Neuronal stem cell (in vitro differentiated cells): Measurements from ENCODE around the gene C16orf95.

Experiments
- DNase-seq: peaks from one replicate; pipeline ENCODE4 v3.0.0-alpha.2; 2013; ENCODE audit warnings: low spot score
- H2AFZ ChIP-seq: one replicate; pipeline ENCODE4 v1.6.1; 2013; ENCODE audit warnings: mild to moderate bottlenecking, low read length, inconsistent platforms
- H2AK5ac ChIP-seq: 2 replicates; pipeline ENCODE4 v1.6.1; 2013; ENCODE audit warnings: low read depth, mild to moderate bottlenecking, inconsistent platforms, low read length, moderate library complexity, mixed read lengths
- H2BK120ac ChIP-seq: 2 replicates; pipeline ENCODE4 v1.6.1; 2013; ENCODE audit warnings: low read depth, mild to moderate bottlenecking, inconsistent platforms, low read length, moderate library complexity, mixed read lengths
- H2BK12ac ChIP-seq: one replicate; pipeline ENCODE4 v1.6.1; 2013; ENCODE audit warnings: low read length, inconsistent platforms
- H2BK15ac ChIP-seq: 2 replicates; pipeline ENCODE4 v1.6.1; 2013; ENCODE audit warnings: mild to moderate bottlenecking, low read length, inconsistent platforms, mixed read lengths
- H2BK5ac ChIP-seq: one replicate; pipeline ENCODE4 v1.6.1; 2013; ENCODE audit warnings: inconsistent platforms, mild to moderate bottlenecking, low read length, moderate library complexity
- H3K14ac ChIP-seq: one replicate; pipeline ENCODE4 v1.6.1; 2013; ENCODE audit warnings: low read length, inconsistent platforms
- H3K18ac ChIP-seq: 2 replicates; pipeline ENCODE4 v1.6.1; 2013; ENCODE audit warnings: low read length, inconsistent platforms
- H3K23ac ChIP-seq: 2 replicates; pipeline ENCODE4 v1.6.1; 2013; ENCODE audit warnings: low read depth, mild to moderate bottlenecking, mixed read lengths, low read length, inconsistent platforms; ENCODE audit not compliant: poor library complexity
- H3K27ac ChIP-seq: replicated peaks from 3 replicates; pipeline ENCODE4 v1.5.1; 2013; ENCODE audit warnings: low read length, inconsistent platforms
- H3K27me3 ChIP-seq, 3 experiments: 2 replicates each; pipeline ENCODE4 v1.6.1; 2013; ENCODE audit warnings: low read length in 3 of 3, mild to moderate bottlenecking in 2 of 3, inconsistent platforms in 1 of 3, low read depth in 1 of 3, mixed read lengths in 1 of 3, moderate library complexity in 1 of 3; ENCODE audit not compliant: control insufficient read depth in 3 of 3, insufficient read depth in 3 of 3
- H3K36me3 ChIP-seq, 2 donors: replicated peaks in 1 of 2; 2 replicates each; pipeline ENCODE4 v1.6.1; 2013; ENCODE audit warnings: low read length in 2 of 2; ENCODE audit not compliant: control insufficient read depth in 2 of 2, insufficient read depth in 2 of 2
- H3K4ac ChIP-seq: 2 replicates; pipeline ENCODE4 v1.6.1; 2013; ENCODE audit warnings: inconsistent platforms, mild to moderate bottlenecking, low read length, moderate library complexity
- H3K4me1 ChIP-seq, 2 donors: 1 replicate in 1 of 2; 2 replicates in 1 of 2; pipeline ENCODE4 v1.6.1; 2013; ENCODE audit warnings: low read length in 2 of 2, low read depth in 1 of 2; ENCODE audit not compliant: control insufficient read depth in 2 of 2, insufficient read depth in 1 of 2
- H3K4me2 ChIP-seq: one replicate; pipeline ENCODE4 v1.6.1; 2013; ENCODE audit warnings: mild to moderate bottlenecking, low read length, inconsistent platforms; ENCODE audit not compliant: insufficient read depth, poor library complexity, severe bottlenecking
- H3K4me3 ChIP-seq, 2 donors: 2 replicates each; pipeline ENCODE4 v1.5.1; 2013; ENCODE audit warnings: low read length in 2 of 2, mild to moderate bottlenecking in 2 of 2, inconsistent platforms in 1 of 2, moderate library complexity in 1 of 2
- H3K79me1 ChIP-seq: one replicate; pipeline ENCODE4 v1.6.1; 2013; ENCODE audit warnings: low read depth, mild to moderate bottlenecking, inconsistent platforms, low read length, moderate library complexity
- H3K9ac ChIP-seq: one replicate; pipeline ENCODE4 v1.6.1; 2013; ENCODE audit warnings: mild to moderate bottlenecking, low read depth, low read length, inconsistent platforms; ENCODE audit not compliant: poor library complexity
- H3K9me3 ChIP-seq, 2 donors: replicated peaks in 1 of 2; 2 replicates each; pipeline versions ENCODE3 to v1.6.1; 2013; ENCODE audit warnings: low read length in 2 of 2, mild to moderate bottlenecking in 2 of 2, inconsistent platforms in 1 of 2, low read depth in 1 of 2, mixed read lengths in 1 of 2, moderate library complexity in 1 of 2; ENCODE audit not compliant: control insufficient read depth in 2 of 2, insufficient read depth in 1 of 2
- H4K8ac ChIP-seq: one replicate; pipeline ENCODE4 v1.6.1; 2013; ENCODE audit warnings: low read depth, mild to moderate bottlenecking, inconsistent platforms, low read length, moderate library complexity
- H4K91ac ChIP-seq: one replicate; pipeline ENCODE4 v1.6.1; 2013; ENCODE audit warnings: low read length, low read depth, mild to moderate bottlenecking, inconsistent platforms; ENCODE audit not compliant: poor library complexity
- WGBS, 2 donors: extraction: QIAGEN DNeasy Blood & Tissue Kit; methylation state at CpG; one replicate each; pipeline ENCODE4 v1.1.7; 2013; ENCODE audit warnings: missing lambda C conversion rate in 2 of 2, mixed read lengths in 1 of 2; ENCODE audit not compliant: insufficient read length in 2 of 2, insufficient replicate concordance in 1 of 2; ENCODE audit errors: extremely low coverage in 2 of 2; 5-methylcytosine and 5-hydroxymethylcytosine counted together

Gene C16orf95

GRCh38 chr16:87335625-87336433, 18.6 kb upstream of the C16orf95 start:
- Histone ChIP-seq H3K4me2 (no peak overlapping the region), H2AK5ac (no peak overlapping the region), H3K4me1 (no peaks in the 10 kb centered on the region), H3K9me3 (peaks cover 0 to 2% of the 10 kb centered on the region in 2 donors), H4K91ac (no peak overlapping the region), H3K79me1 (peaks cover 6% of the 10 kb centered on the region), H4K8ac (peak overlapping the region; percentile 43), H3K4ac (no peak overlapping the region), H2AFZ (no peak overlapping the region), H2BK120ac (no peak overlapping the region), H3K36me3 (peaks cover 24 to 48% of the 10 kb centered on the region in 2 donors), H2BK5ac (no peak overlapping the region), H3K27me3 (no peaks in the 10 kb centered on the region), H3K18ac (no peak overlapping the region), H2BK12ac (no peak overlapping the region), H3K23ac (peak overlapping the region; percentile 80), H3K14ac (peak overlapping the region; percentile 3), H3K4me3 (no peak overlapping the region), H3K9ac (no peak overlapping the region), H2BK15ac (no peak overlapping the region), H3K27ac (no peak overlapping the region)
- no CpG with 5 or more reads among the region's 19 CpGs for WGBS, 2 donors
- no peak for DNase-seq

- WGBS, 2 donors = no CpG with 5 or more reads among the region's 29 CpGs
- no peak overlapping the region for H3K4me2 ChIP-seq
- no peak overlapping the region for H3K9ac ChIP-seq
- H3K14ac ChIP-seq = peak overlapping the region; percentile 3
- H4K8ac ChIP-seq = peak overlapping the region; percentile 43
- H2BK15ac ChIP-seq = no peak overlapping the region
- H3K4me1 ChIP-seq = no peaks in the 10 kb centered on the region
- peak overlapping the region; percentile 76 for H3K4ac ChIP-seq
- peaks cover 29 to 53% of the 10 kb centered on the region in 2 donors for H3K36me3 ChIP-seq
- H3K23ac ChIP-seq = peak overlapping the region; percentile 80
- H2BK5ac ChIP-seq = peak overlapping the region; percentile 13
- H4K91ac ChIP-seq = no peak overlapping the region
- DNase-seq = no peak
- H2AFZ ChIP-seq = no peak overlapping the region
- H3K18ac ChIP-seq = no peak overlapping the region
- H3K4me3 ChIP-seq = no peak overlapping the region
- no peaks in the 10 kb centered on the region for H3K27me3 ChIP-seq
- H2AK5ac ChIP-seq = no peak overlapping the region
- peaks cover 0 to 2% of the 10 kb centered on the region in 2 donors for H3K9me3 ChIP-seq
- H3K79me1 ChIP-seq = peaks cover 6% of the 10 kb centered on the region
- H2BK120ac ChIP-seq = no peak overlapping the region
- H2BK12ac ChIP-seq = no peak overlapping the region
- H3K27ac ChIP-seq = no peak overlapping the region
Observed at GRCh38 chr16:87334651-87335624, 17.7 kb upstream of the C16orf95 start.

GRCh38 chr16:87333581-87334331, 16.6 kb upstream of the C16orf95 start:
- Histone ChIP-seq H2BK120ac (no peak overlapping the region), H2AK5ac (no peak overlapping the region), H4K91ac (no peak overlapping the region), H3K14ac (no peak overlapping the region), H3K27ac (no peak overlapping the region), H2AFZ (no peak overlapping the region), H3K9ac (peak overlapping the region; percentile 44), H2BK12ac (no peak overlapping the region), H3K27me3 (no peaks in the 10 kb centered on the region), H3K4me2 (peak overlapping the region; percentile 11), H4K8ac (no peak overlapping the region), H3K4ac (no peak overlapping the region), H3K18ac (no peak overlapping the region), H3K9me3 (no peaks in the 10 kb centered on the region), H2BK5ac (no peak overlapping the region), H3K36me3 (peaks cover 28 to 57% of the 10 kb centered on the region in 2 donors), H2BK15ac (no peak overlapping the region), H3K79me1 (peaks cover 4% of the 10 kb centered on the region), H3K23ac (peak overlapping the region; percentile 73), H3K4me3 (no peak overlapping the region), H3K4me1 (no peaks in the 10 kb centered on the region)
- no peak for DNase-seq
- no CpG with 5 or more reads among the region's 41 CpGs for WGBS, 2 donors
